ENCODE results near the gene NPPB.

DNA sequence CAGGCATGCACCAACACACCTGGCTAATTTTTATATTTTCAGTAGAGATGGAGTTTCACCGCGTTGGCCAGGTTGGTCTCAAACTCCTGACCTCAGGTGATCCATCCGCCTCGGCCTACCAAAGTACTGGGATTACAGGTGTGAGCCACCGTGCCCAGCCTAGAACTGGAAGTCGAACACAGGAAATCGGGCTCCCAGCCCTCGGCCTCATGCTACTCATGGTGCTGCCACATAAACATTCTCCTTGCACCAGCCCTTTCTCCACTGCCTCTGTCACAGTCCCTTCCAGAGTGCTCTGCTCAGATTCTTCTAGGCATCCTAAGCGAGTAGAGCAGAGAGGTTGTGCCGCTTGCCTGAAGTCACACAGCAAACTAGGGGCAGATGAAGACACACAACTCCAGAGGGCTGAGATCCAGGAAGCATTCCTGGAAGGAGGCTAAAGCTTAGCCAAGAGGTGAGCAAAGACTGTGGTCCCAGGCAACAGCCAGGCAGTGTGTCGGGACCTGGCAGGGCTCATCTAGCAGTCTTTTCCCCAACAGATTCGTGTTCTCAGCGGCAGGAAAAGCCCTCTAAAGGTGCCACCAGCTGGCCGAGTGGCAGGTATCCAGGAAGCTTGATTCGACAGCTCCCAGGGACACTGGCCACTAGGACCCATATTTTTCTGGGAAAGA, 29.6 kb upstream of the NPPB start:
- TF ChIP-seq, protein P1, sequence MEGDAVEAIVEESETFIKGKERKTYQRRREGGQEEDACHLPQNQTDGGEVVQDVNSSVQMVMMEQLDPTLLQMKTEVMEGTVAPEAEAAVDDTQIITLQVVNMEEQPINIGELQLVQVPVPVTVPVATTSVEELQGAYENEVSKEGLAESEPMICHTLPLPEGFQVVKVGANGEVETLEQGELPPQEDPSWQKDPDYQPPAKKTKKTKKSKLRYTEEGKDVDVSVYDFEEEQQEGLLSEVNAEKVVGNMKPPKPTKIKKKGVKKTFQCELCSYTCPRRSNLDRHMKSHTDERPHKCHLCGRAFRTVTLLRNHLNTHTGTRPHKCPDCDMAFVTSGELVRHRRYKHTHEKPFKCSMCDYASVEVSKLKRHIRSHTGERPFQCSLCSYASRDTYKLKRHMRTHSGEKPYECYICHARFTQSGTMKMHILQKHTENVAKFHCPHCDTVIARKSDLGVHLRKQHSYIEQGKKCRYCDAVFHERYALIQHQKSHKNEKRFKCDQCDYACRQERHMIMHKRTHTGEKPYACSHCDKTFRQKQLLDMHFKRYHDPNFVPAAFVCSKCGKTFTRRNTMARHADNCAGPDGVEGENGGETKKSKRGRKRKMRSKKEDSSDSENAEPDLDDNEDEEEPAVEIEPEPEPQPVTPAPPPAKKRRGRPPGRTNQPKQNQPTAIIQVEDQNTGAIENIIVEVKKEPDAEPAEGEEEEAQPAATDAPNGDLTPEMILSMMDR (conservative IDR thresholded peaks at IDR 0.05 in 1 of 2, IDR thresholded peaks at IDR 0.05 in 1 of 2; ENCODE audit: low read depth in 1 of 2, low read length in 2 of 2), result no peak
- no peak for TF ChIP-seq EZH2 (IDR thresholded peaks at IDR 0.05; ENCODE audit: low read length, missing control alignments)

All from fibroblast of lung (primary cell).